ENCODE measurements around the gene PNMA3.
"Not testable (repeated sequence)": the region's sequence is repeated elsewhere in the genome, so short reads cannot be mapped to it uniquely, and the experiment has no call there.

DNA sequence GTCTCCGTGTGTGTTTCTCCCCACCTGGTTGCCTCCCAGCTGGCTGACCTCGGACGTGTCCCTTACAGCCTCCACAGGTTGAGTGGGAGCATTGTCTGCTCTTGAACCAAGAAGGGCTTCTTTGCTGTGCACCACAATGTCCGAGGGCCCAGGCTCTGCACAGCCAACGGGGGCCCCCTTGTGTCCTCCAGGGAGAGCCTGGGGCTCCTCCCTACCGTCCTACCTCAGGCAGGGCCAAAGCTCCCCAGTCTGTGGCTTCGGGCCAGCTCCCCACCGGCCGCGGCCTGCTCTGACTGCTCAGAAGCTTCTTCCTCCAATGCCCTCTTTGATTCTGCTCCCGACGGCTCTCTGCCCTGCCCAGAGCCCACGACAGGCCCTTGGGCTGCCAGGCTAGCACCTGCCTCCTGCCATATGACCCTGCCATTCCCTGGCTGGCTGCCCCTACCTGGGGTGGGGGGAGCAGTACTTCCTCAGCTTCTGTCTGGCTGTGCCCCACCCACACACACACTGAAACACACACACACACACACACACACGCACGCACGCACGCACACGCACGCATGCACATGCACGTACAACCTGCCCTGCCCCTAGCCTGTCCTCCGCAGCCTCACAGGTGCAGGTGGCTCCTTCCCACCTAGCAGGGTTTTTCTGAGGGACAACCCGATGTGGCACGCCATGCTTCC lies 27.1 kb downstream of the PNMA3 start:
- TF ChIP-seq CTCF, POLR2A (IDR thresholded peaks at IDR 0.05): not testable (repeated sequence)
